Trophoblast cell (in vitro differentiated cells and primary cell): ENCODE measurements around the gene MBOAT7.
"Not testable (repeated sequence)": the region's sequence is repeated elsewhere in the genome, so short reads cannot be mapped to it uniquely, and the experiment has no call there.

ENCODE experiments used
- DNase-seq, 2 donors: peaks; one replicate each; pipeline ENCODE4 v3.0.0-alpha.2; 2016
- H2AFZ ChIP-seq: 2 replicates; pipeline ENCODE4 v1.6.1; 2013; ENCODE audit warnings: low read length, moderate library complexity, mild to moderate bottlenecking; ENCODE audit not compliant: insufficient read depth, poor library complexity
- H2AK5ac ChIP-seq: 2 replicates; pipeline ENCODE4 v1.6.1; 2013; ENCODE audit warnings: mild to moderate bottlenecking, low read length
- H2BK120ac ChIP-seq: 2 replicates; pipeline ENCODE4 v1.6.1; 2013; ENCODE audit warnings: low read length, mild to moderate bottlenecking, moderate library complexity; ENCODE audit not compliant: insufficient read depth, poor library complexity
- H2BK12ac ChIP-seq: 2 replicates; pipeline ENCODE4 v1.6.1; 2013; ENCODE audit warnings: mild to moderate bottlenecking, low read length, moderate library complexity
- H2BK5ac ChIP-seq: 2 replicates; pipeline ENCODE4 v1.6.1; 2013; ENCODE audit warnings: low read length, low read depth, moderate library complexity, mild to moderate bottlenecking; ENCODE audit not compliant: poor library complexity
- H3K14ac ChIP-seq: 2 replicates; pipeline ENCODE4 v1.6.1; 2013; ENCODE audit warnings: mild to moderate bottlenecking, low read length
- H3K18ac ChIP-seq: 2 replicates; pipeline ENCODE4 v1.6.1; 2013; ENCODE audit warnings: mild to moderate bottlenecking, low read length
- H3K23ac ChIP-seq: 2 replicates; pipeline ENCODE4 v1.6.1; 2013; ENCODE audit warnings: low read length
- H3K27ac ChIP-seq: 2 replicates; pipeline ENCODE4 v1.5.1; 2013; ENCODE audit warnings: low read depth, mild to moderate bottlenecking, inconsistent platforms, low read length, moderate library complexity
- H3K27me3 ChIP-seq: 2 replicates; pipeline ENCODE4 v1.6.1; 2013; ENCODE audit warnings: inconsistent platforms, mild to moderate bottlenecking, low read length, moderate library complexity; ENCODE audit not compliant: insufficient read depth
- H3K36me3 ChIP-seq, 2 experiments: 1 replicate in 1 of 2; 2 replicates in 1 of 2; pipeline ENCODE4 v1.6.1; 2013; ENCODE audit warnings: low read length in 2 of 2, mild to moderate bottlenecking in 2 of 2, moderate library complexity in 1 of 2; ENCODE audit not compliant: insufficient read depth in 2 of 2, control insufficient read depth in 1 of 2
- H3K4ac ChIP-seq: 2 replicates; pipeline ENCODE4 v1.6.1; 2013; ENCODE audit warnings: low read depth, mild to moderate bottlenecking, low read length, moderate library complexity
- H3K4me1 ChIP-seq, 2 experiments: 1 replicate in 1 of 2; 2 replicates in 1 of 2; pipeline ENCODE4 v1.6.1; 2013; ENCODE audit warnings: low read length in 2 of 2, mild to moderate bottlenecking in 2 of 2, moderate library complexity in 1 of 2; ENCODE audit not compliant: insufficient read depth in 2 of 2, control insufficient read depth in 1 of 2
- H3K4me2 ChIP-seq: 2 replicates; pipeline ENCODE4 v1.6.1; 2013; ENCODE audit warnings: inconsistent platforms, mild to moderate bottlenecking, low read length, moderate library complexity
- H3K4me3 ChIP-seq: 2 replicates; pipeline ENCODE4 v1.5.1; 2013; ENCODE audit warnings: mild to moderate bottlenecking, low read depth, low read length, inconsistent platforms
- H3K79me1 ChIP-seq: one replicate; pipeline ENCODE4 v1.6.1; 2013; ENCODE audit warnings: low read length
- H3K79me2 ChIP-seq: 2 replicates; pipeline ENCODE4 v1.6.1; 2013; ENCODE audit warnings: low read length, mild to moderate bottlenecking; ENCODE audit not compliant: control insufficient read depth, insufficient read depth, poor library complexity
- H3K9ac ChIP-seq: 2 replicates; pipeline ENCODE4 v1.6.1; 2013; ENCODE audit warnings: mild to moderate bottlenecking, low read length
- H3K9me3 ChIP-seq: 2 replicates; pipeline ENCODE4 v1.6.1; 2013; ENCODE audit warnings: low read depth, mild to moderate bottlenecking, control low read depth, inconsistent platforms, low read length; ENCODE audit not compliant: insufficient read depth
- H4K12ac ChIP-seq: 2 replicates; pipeline ENCODE4 v1.6.1; 2013; ENCODE audit warnings: low read depth, mild to moderate bottlenecking, low read length, moderate library complexity
- H4K8ac ChIP-seq: 2 replicates; pipeline ENCODE4 v1.6.1; 2013; ENCODE audit warnings: low read depth, mild to moderate bottlenecking, low read length, moderate library complexity
- H4K91ac ChIP-seq: one replicate; pipeline ENCODE4 v1.6.1; 2013; ENCODE audit warnings: low read depth, mild to moderate bottlenecking, low read length, moderate library complexity
- WGBS: extraction: QIAGEN DNeasy Blood & Tissue Kit; methylation state at CpG from one replicate; pipeline ENCODE4 v1.1.7; 2013; ENCODE audit warnings: missing lambda C conversion rate; ENCODE audit not compliant: insufficient read length, insufficient coverage; ENCODE audit errors: extremely low coverage; 5-methylcytosine and 5-hydroxymethylcytosine counted together

The MBOAT7 gene

GRCh38 chr19:54171736-54172431, 17.5 kb downstream of the MBOAT7 start:
- H3K4me2 ChIP-seq, H4K12ac ChIP-seq, H2BK120ac ChIP-seq, H3K9ac ChIP-seq, H2AK5ac ChIP-seq, H3K79me1 ChIP-seq, H3K27ac ChIP-seq, H3K4ac ChIP-seq, H2BK12ac ChIP-seq, H2BK5ac ChIP-seq, H3K4me3 ChIP-seq, H3K18ac ChIP-seq, H3K23ac ChIP-seq, H4K91ac ChIP-seq, H3K27me3 ChIP-seq, H3K14ac ChIP-seq, H3K79me2 ChIP-seq, H3K9me3 ChIP-seq, H2AFZ ChIP-seq: not testable (repeated sequence)
- peak in 1 of 2 donors; percentile 52 for DNase-seq
- H3K36me3 ChIP-seq: peaks cover 7 to 14% of the 10 kb centered on the region in 2 experiments
- H3K4me1 ChIP-seq: peaks cover 4 to 12% of the 10 kb centered on the region in 2 experiments
- peak overlapping the region; percentile 14 for H4K8ac ChIP-seq
- WGBS: no CpG with 5 or more reads among the region's 23 CpGs

GRCh38 chr19:54169149-54169740, 20.1 kb downstream of the MBOAT7 start:
- Histone ChIP-seq H3K9me3 (peaks cover 7% of the 10 kb centered on the region), H2BK5ac (no peak overlapping the region), H3K27ac (no peak overlapping the region), H3K18ac (no peak overlapping the region), H3K23ac (no peak overlapping the region), H2BK120ac (no peak overlapping the region), H3K4me3 (no peak overlapping the region), H2BK12ac (no peak overlapping the region), H3K4me2 (no peak overlapping the region), H4K8ac (no peak overlapping the region), H3K27me3 (no peaks in the 10 kb centered on the region), H3K14ac (no peak overlapping the region), H2AFZ (no peak overlapping the region), H2AK5ac (no peak overlapping the region), H3K36me3 (no peaks in the 10 kb centered on the region), H4K12ac (no peak overlapping the region), H3K79me1 (peaks cover 4% of the 10 kb centered on the region), H3K9ac (no peak overlapping the region), H3K4me1 (peaks cover 4 to 14% of the 10 kb centered on the region in 2 experiments), H4K91ac (no peak overlapping the region), H3K4ac (no peak overlapping the region), H3K79me2 (no peaks in the 10 kb centered on the region)
- no CpG with 5 or more reads among the region's 21 CpGs for WGBS
- DNase-seq: no peak

- peak; percentile 83 to 96 for DNase-seq
- no peak overlapping the region for H2AK5ac ChIP-seq
- H3K79me1 ChIP-seq: peaks cover 4% of the 10 kb centered on the region
- H3K4me2 ChIP-seq: no peak overlapping the region
- H4K12ac ChIP-seq: no peak overlapping the region
- H3K14ac ChIP-seq: no peak overlapping the region
- H3K36me3 ChIP-seq: no peaks in the 10 kb centered on the region
- H2BK120ac ChIP-seq: no peak overlapping the region
- H2BK12ac ChIP-seq: no peak overlapping the region
- H3K9ac ChIP-seq: no peak overlapping the region
- H3K4me1 ChIP-seq: peaks cover 4 to 13% of the 10 kb centered on the region in 2 experiments
- no peaks in the 10 kb centered on the region for H3K79me2 ChIP-seq
- no peak overlapping the region for H2BK5ac ChIP-seq
- H3K9me3 ChIP-seq: peaks cover 6% of the 10 kb centered on the region
- H4K91ac ChIP-seq: no peak overlapping the region
- no peaks in the 10 kb centered on the region for H3K27me3 ChIP-seq
- no peak overlapping the region for H3K27ac ChIP-seq
- H3K18ac ChIP-seq: no peak overlapping the region
- no peak overlapping the region for H3K4ac ChIP-seq
- H2AFZ ChIP-seq: no peak overlapping the region
- no peak overlapping the region for H3K4me3 ChIP-seq
- no peak overlapping the region for H4K8ac ChIP-seq
- H3K23ac ChIP-seq: no peak overlapping the region
- WGBS: no CpG with 5 or more reads among the region's 25 CpGs
Observed at GRCh38 chr19:54168174-54168917, 21.0 kb downstream of the MBOAT7 start.

DNA sequence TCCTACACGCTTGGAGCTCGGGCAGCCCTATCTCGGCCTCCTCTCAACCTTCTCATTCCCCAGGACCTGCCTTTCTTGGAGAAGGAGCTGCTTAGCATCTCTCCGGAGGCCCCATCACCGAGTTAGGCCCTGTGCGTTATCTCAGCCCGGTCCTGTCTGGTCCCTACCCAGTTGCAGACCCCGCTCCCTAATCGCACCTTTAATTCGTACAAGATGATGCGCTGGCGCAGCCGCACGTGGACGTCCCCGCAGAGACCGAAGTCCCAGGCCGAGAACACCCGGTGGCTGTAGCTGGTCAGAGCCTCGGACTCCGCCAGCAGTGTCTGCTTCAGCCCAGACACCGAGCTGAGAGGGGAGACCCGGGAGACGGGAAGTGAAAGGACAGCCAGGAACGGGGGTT, 24.2 kb downstream of the MBOAT7 start:
- Histone ChIP-seq H2AFZ (no peak overlapping the region), H3K4me1 (peaks cover 5 to 18% of the 10 kb centered on the region in 2 experiments), H3K27me3 (no peaks in the 10 kb centered on the region), H3K27ac (no peak overlapping the region), H3K4ac (no peak overlapping the region), H3K79me2 (peaks cover 2% of the 10 kb centered on the region), H3K9me3 (peaks cover 6% of the 10 kb centered on the region), H3K36me3 (no peaks in the 10 kb centered on the region), H3K23ac (no peak overlapping the region), H2BK12ac (no peak overlapping the region), H3K14ac (no peak overlapping the region), H3K4me3 (no peak overlapping the region), H2BK120ac (no peak overlapping the region), H4K12ac (no peak overlapping the region), H2BK5ac (no peak overlapping the region), H3K79me1 (peaks cover under 1% of the 10 kb centered on the region), H3K4me2 (no peak overlapping the region), H3K9ac (no peak overlapping the region), H2AK5ac (no peak overlapping the region), H3K18ac (no peak overlapping the region), H4K91ac (no peak overlapping the region), H4K8ac (no peak overlapping the region)
- no CpG with 5 or more reads among the region's 25 CpGs for WGBS
- DNase-seq: no peak
